Measurements from ENCODE around the gene ENG. TPM values are rescaled to one million over a fixed set of nuclear protein-coding genes. Genes with fewer than 3 reads are reported as not detected.
A peak's percentile ranks its signal among the peaks of the same experiment; 100 is the strongest.
"Not testable (repeated sequence)": the region's sequence is repeated elsewhere in the genome, so short reads cannot be mapped to it uniquely, and the experiment has no call there.

ENG gene
- total RNA-seq, 6 experiments from 2014 or later: 27.4 to 90.1 (median 54.1) TPM

GRCh38 chr9:127783111-127784008 lies 71.1 kb downstream of the ENG start:
- no peak overlapping the region for H3K4me3 ChIP-seq
- WGBS (ENCODE audit: insufficient coverage, low coverage, low lambda C conversion rate, missing lambda C conversion rate): 68% methylated on average over 10 of the region's 20 CpGs
- no peak for TF ChIP-seq POLR2A (IDR thresholded peaks at IDR 0.05)
- TF ChIP-seq, protein P1, sequence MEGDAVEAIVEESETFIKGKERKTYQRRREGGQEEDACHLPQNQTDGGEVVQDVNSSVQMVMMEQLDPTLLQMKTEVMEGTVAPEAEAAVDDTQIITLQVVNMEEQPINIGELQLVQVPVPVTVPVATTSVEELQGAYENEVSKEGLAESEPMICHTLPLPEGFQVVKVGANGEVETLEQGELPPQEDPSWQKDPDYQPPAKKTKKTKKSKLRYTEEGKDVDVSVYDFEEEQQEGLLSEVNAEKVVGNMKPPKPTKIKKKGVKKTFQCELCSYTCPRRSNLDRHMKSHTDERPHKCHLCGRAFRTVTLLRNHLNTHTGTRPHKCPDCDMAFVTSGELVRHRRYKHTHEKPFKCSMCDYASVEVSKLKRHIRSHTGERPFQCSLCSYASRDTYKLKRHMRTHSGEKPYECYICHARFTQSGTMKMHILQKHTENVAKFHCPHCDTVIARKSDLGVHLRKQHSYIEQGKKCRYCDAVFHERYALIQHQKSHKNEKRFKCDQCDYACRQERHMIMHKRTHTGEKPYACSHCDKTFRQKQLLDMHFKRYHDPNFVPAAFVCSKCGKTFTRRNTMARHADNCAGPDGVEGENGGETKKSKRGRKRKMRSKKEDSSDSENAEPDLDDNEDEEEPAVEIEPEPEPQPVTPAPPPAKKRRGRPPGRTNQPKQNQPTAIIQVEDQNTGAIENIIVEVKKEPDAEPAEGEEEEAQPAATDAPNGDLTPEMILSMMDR (IDR thresholded peaks at IDR 0.05): no peak
- no peaks in the 10 kb centered on the region for H3K9me3 ChIP-seq
- intact Hi-C loops (cut with DNase I): no loop called here
- peaks cover 0 to 15% (median 9%) of the 10 kb centered on the region in 4 donors for H3K36me3 ChIP-seq
- ATAC-seq: peak in 1 of 4 donors; percentile 21
- H3K27me3 ChIP-seq: no peaks in the 10 kb centered on the region
- peaks cover 0 to 17% (median 7%) of the 10 kb centered on the region in 4 donors for H3K4me1 ChIP-seq
- peak in 2 of 3 donors; percentile 73 for DNase-seq
- peak overlapping the region; percentile 21 to 51 (median 44) for H3K27ac ChIP-seq

DNA sequence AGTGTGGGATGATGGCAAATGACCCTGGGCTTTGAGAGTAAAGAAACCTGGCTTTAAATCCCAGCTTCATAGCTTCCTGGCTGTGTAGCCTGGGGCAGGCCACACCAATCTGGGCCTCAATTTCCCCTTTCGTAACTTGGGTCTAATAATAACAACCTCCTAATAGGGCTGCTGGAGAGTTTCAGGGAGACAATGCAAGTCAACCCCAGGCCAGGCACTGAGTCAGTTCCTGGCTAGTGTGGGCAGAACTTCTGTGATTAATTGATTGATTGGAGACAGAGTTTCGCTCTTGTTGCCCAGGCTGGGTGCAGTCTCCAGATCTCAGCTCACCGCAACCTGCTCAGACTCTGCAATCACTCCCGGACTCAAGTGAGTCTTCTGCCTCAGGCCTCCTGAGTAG lies 72.7 kb downstream of the ENG start:
- H3K27ac ChIP-seq: no peak overlapping the region
- no peaks in the 10 kb centered on the region for H3K36me3 ChIP-seq
- WGBS (ENCODE audit: insufficient coverage, low coverage, low lambda C conversion rate, missing lambda C conversion rate): 100% methylated on average over 4 of the region's 4 CpGs
- intact Hi-C loops (cut with DNase I): loop anchor here in 1 of 2 donors (2.0 kb wide), 1 partner anchor 41 kb away; no protein-coding TSS in a partner anchor
- peaks cover 0 to 2% (median under 1%) of the 10 kb centered on the region in 4 donors for H3K4me1 ChIP-seq
- H3K9me3 ChIP-seq: no peaks in the 10 kb centered on the region
- H3K4me3 ChIP-seq: no peak overlapping the region
- TF ChIP-seq POLR2A (IDR thresholded peaks at IDR 0.05): no peak
- TF ChIP-seq, protein P1 (IDR thresholded peaks at IDR 0.05): no peak
- no peak for ATAC-seq
- DNase-seq: no peak
- H3K27me3 ChIP-seq: no peaks in the 10 kb centered on the region

DNA sequence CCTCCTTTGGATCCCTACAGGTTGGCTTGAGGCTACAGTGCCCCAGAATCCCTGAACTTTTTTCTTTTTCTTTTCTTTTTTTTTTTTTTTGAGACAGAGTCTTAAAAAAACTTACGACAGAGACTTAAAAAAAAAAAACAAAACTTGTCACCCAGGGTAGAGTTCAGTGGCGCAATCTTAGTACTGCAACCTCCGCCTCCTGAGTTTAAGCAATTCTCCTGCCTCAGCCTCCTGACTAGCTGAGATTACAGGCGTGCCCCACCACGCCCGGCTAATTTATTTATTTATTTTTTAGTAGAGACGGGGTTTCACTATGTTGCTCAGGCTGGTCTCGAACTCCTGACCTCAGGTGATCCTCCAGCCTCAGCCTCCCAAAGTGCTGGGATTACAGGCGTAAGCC lies 73.5 kb downstream of the ENG start:
- ATAC-seq, H3K27me3 ChIP-seq, H3K4me1 ChIP-seq, H3K9me3 ChIP-seq, H3K4me3 ChIP-seq, DNase-seq, H3K36me3 ChIP-seq: not testable (repeated sequence)
- peak overlapping the region in 1 of 3 donors; percentile 33 for H3K27ac ChIP-seq
- WGBS (ENCODE audit: insufficient coverage, low coverage, low lambda C conversion rate, missing lambda C conversion rate): 44% methylated on average over 3 of the region's 9 CpGs
- intact Hi-C loops (cut with DNase I): loop anchor here in 1 of 2 donors (2.0 kb wide), 1 partner anchor 40 kb away; no protein-coding TSS in a partner anchor

GRCh38 chr9:127780126-127780885 lies 74.2 kb downstream of the ENG start:
- no peaks in the 10 kb centered on the region for H3K4me1 ChIP-seq

More at GRCh38 chr9:127780126-127780885, 74.2 kb downstream of the ENG start:
- Histone ChIP-seq H3K4me3 (no peak overlapping the region), H3K9me3 (no peaks in the 10 kb centered on the region), H3K27ac (peak overlapping the region in 1 of 3 donors; percentile 33), H3K27me3 (no peaks in the 10 kb centered on the region), H3K36me3 (no peaks in the 10 kb centered on the region)
- DNase-seq (peak in 1 of 3 donors; percentile 55), ATAC-seq (no peak)
- intact Hi-C loops (cut with DNase I): loop anchor here in 1 of 2 donors (2.0 kb wide), 1 partner anchor 40 kb away; no protein-coding TSS in a partner anchor
- TF ChIP-seq POLR2A (IDR thresholded peaks at IDR 0.05): no peak
- TF ChIP-seq, protein P1 (IDR thresholded peaks at IDR 0.05): no peak
- WGBS (ENCODE audit: insufficient coverage, low coverage, low lambda C conversion rate, missing lambda C conversion rate): 100% methylated on average over 1 of the region's 20 CpGs
